Measurements from ENCODE around the gene BRPF1.
"Not testable (repeated sequence)": the region's sequence is repeated elsewhere in the genome, so short reads cannot be mapped to it uniquely, and the experiment has no call there.

The BRPF1 gene

DNA sequence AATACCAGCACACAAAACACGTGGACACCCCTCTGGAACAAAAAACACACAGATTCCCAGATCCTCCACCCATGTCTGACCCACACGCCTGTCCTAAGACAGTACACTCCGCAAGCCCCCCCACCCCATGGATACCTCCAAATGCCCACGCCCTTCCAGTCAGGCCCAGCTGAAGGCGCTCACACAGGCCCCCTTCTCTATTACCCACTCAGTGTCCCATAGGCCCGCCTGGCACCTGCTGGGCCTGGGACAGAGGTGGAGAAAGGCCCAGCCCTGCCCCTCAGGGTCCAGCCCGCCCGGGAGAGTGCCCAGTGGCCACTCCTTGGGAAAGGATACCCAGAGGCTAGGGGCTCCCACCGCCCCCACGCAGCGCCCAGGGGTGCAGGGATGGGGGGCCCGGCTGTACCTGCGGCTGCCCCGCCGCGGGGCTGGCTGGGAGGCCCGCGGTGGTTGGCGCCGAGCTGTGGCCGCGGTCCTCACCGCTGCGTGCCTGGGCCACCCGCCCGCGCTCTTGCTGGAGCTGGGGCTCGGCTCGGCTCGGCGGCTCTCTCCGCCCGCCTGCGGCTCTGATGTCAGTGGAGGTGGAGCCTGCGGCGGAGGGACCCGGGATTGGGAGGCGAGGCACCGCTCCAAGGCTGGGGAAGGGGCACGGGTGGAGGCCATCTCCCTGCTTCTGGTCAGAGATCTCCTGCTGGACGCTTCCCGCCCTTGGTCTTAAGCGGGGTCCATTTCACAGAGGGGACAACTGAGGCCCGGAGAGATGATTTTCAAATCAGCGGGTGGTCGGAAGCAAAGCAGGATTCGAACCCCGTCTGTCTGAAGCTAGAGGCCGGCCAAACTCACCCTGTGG, 38.1 kb downstream of the BRPF1 start, which contains the start of gene CAMK1:
Gene CAMK1 (minus strand): TSS at position 522 of the 850 bp plus-strand sequence. CDS start 2,198 bp downstream, outside the sequence.
- Histone ChIP-seq H3K27ac (ENCODE audit: low read length) (peak within 1 kb of the TSS; percentile 97), H3K36me3 (ENCODE audit: control insufficient read depth in 2 of 2, insufficient read depth in 2 of 2, low read length in 2 of 2) (peaks cover 8 to 9% of the 10 kb centered on the region in 2 donors), H3K9me3 (ENCODE audit: control insufficient read depth in 2 of 2, low read length in 2 of 2) (no peaks in the 10 kb centered on the region), H3K4me3 (ENCODE audit: low read length in 2 of 2) (peak within 1 kb of the TSS; percentile 50 to 86), H3K9ac (ENCODE audit: low read length in 2 of 2) (peak within 1 kb of the TSS; percentile 70 to 92), H3K27me3 (ENCODE audit: control insufficient read depth in 1 of 2, insufficient read depth in 2 of 2, low read length in 2 of 2) (no peaks in the 10 kb centered on the region), H3K4me1 (ENCODE audit: control insufficient read depth, insufficient read depth, low read length) (peaks cover 34% of the 10 kb centered on the region)

DNA sequence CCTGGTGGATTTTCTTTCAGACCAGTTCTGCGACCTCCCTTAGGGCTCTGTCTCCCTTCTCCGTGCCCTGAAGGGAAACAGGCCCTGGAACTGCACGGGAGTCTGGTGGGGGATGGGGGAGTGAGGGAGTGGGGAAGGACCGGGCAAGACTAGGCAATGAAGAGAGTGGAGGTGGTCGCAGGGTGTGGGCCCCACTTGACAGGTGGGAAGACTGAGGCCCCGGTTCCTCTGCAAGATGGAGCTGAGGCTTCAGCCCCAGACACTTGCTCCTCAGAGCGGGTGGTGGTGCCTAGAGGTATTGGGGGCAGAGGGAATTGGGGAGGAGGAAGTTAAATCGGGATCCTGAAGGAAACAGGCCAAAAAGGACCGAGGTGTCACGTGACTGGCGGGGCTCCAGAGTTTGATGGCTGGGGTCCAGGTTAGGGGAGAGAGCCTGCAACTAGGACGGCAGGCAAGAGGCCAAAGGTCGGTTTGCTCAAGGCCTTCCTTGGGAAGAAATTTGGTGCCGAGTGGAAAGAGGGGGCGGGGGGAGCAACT, 38.8 kb downstream of the BRPF1 start:
- Histone ChIP-seq H3K27ac (ENCODE audit: low read length) (peak overlapping the region; percentile 97), H3K9ac (ENCODE audit: low read length in 2 of 2) (peak overlapping the region; percentile 70 to 92), H3K4me3 (ENCODE audit: low read length in 2 of 2) (peak overlapping the region; percentile 50 to 86), H3K36me3 (ENCODE audit: control insufficient read depth in 2 of 2, insufficient read depth in 2 of 2, low read length in 2 of 2) (peaks cover 5 to 7% of the 10 kb centered on the region in 2 donors), H3K4me1 (ENCODE audit: control insufficient read depth, insufficient read depth, low read length) (peaks cover 34% of the 10 kb centered on the region), H3K9me3 (ENCODE audit: control insufficient read depth in 2 of 2, low read length in 2 of 2) (no peaks in the 10 kb centered on the region), H3K27me3 (ENCODE audit: control insufficient read depth in 1 of 2, insufficient read depth in 2 of 2, low read length in 2 of 2) (no peaks in the 10 kb centered on the region)

DNA sequence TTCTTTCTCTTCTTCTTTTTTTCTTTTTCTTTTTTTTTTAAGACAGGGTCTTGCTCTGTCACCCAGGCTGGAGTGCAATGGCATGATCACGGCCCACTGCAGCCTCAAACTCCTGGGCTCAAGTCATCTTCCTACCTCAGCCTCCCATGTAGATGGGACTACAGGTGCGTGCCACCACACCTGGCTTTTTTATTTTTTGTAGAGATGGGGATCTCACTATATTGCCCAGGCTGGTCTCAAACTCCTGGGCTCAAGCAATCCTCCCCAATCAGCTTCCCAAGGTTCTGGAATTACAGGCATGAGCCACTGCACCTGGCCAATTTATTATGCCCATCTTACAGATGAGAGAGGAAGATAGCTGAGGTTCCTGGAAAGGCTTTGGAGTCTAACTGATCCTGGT, 39.5 kb downstream of the BRPF1 start:
- Histone ChIP-seq H3K4me1 (ENCODE audit: control insufficient read depth, insufficient read depth, low read length) (peaks cover 34% of the 10 kb centered on the region), H3K27ac (ENCODE audit: low read length) (peak overlapping the region; percentile 97)
- H3K4me3 ChIP-seq (ENCODE audit: low read length in 2 of 2); H3K9me3 ChIP-seq (ENCODE audit: control insufficient read depth in 2 of 2, low read length in 2 of 2); H3K27me3 ChIP-seq (ENCODE audit: control insufficient read depth in 1 of 2, insufficient read depth in 2 of 2, low read length in 2 of 2); H3K9ac ChIP-seq (ENCODE audit: low read length in 2 of 2); H3K36me3 ChIP-seq (ENCODE audit: control insufficient read depth in 2 of 2, insufficient read depth in 2 of 2, low read length in 2 of 2): not testable (repeated sequence)

DNA sequence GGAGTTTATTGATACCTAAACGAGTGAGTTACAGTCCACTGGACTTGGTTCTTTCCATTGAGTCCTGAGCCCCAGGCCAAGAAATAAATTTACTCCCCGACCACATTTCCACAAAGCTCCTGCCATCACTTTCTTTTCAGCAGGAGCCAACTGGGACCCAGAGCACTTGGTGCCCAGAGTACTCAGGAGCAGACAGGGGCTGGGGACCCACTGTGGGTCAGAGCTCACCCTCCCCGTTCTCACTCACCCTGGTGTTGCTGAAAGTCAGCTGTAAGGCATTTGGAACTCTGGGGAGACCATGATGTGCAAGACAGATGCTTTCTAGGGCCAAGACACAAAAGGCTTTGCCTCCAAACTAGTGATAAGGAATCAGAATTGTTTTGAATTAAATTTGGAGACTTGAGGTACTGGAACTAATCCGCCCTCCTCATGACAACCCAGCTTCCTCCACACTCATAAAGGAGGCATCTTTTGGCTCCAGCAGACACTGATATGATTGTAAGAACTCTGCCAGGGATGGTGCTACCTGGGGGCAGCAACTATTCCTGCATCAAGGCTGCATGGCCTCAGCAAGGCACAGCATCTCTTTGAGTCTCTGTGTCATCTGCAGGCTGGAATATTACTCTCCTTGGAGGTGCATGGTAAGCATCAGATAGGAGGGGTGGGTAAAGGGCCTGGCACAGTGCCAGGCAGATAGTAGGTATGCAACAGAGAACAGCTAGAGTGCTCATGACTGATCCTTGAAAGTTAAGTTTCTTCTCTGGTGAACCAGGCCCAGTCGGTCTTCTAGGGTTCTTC, 45.6 kb downstream of the BRPF1 start:
- no peak overlapping the region for H3K9ac ChIP-seq (ENCODE audit: low read length in 2 of 2)
- peaks cover 3% of the 10 kb centered on the region for H3K4me1 ChIP-seq (ENCODE audit: control insufficient read depth, insufficient read depth, low read length)
- no peak overlapping the region for H3K27ac ChIP-seq (ENCODE audit: low read length)

DNA sequence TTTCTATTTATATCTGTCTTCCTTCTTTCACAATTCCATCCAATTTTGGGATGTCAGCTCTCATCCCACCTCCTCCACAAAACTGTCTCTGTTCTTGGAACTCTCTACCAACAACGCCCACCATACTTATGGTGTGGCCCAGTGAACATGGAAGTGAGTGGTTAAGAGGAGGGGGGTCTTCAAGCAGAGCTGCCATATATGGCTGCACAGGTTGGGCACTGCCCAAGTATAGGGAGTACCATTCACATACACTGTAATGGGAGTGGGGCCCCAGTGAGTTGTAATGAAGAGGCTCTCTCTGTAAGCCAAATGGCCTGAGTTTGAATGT, 46.1 kb downstream of the BRPF1 start:
- no peak overlapping the region for H3K27ac ChIP-seq (ENCODE audit: low read length)

More for the DNA sequence above, 45.6 kb downstream of the BRPF1 start:
- Histone ChIP-seq H3K4me3 (ENCODE audit: low read length in 2 of 2) (no peak overlapping the region), H3K27me3 (ENCODE audit: control insufficient read depth in 1 of 2, insufficient read depth in 2 of 2, low read length in 2 of 2) (no peaks in the 10 kb centered on the region), H3K9me3 (ENCODE audit: control insufficient read depth in 2 of 2, low read length in 2 of 2) (no peaks in the 10 kb centered on the region), H3K36me3 (ENCODE audit: control insufficient read depth in 2 of 2, insufficient read depth in 2 of 2, low read length in 2 of 2) (peaks cover 14 to 23% of the 10 kb centered on the region in 2 donors)

DNA sequence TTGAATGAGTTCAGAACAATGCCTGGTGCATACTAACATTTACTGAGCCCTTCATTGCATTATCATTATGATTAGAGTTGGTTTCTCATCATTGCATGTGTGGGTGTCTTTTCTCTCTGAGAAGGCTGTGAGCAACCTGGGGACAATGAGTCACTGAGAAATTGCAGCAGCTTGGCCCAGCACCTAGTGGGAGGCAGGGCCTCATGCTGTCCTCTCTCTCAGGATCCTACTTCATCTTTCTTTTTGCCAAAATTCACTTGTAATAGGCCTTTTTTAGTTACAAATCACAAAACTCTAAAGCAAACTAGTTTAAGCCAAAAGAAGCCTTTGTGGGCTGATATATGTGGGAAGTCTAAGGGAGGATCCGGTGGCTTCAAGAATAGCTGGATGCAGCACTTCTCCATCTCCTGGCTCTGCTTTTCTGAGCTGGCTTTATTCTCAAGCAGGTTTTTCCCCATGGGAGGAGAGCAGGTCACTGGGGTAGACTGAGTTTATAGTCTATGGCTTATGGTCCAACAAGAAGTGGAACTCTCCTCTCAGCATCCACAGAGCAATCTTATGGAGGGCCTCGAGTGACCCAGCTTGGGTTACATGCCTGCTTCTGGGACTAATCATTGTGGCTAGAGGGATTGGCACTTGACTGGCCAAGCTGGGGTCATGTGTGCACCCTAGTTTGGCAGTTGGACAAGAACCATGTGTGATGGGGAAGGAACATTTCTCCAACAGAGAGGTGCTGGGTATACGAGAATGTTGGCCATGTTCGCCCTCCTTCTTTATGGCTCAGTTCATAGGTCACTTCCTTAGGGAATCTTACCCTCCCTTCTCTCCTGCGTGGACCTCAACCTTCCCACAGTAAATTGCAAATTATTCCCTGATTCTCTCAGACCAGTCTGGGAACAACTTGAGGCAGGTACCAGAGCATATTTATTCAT, 46.9 kb downstream of the BRPF1 start:
- H3K27ac ChIP-seq (ENCODE audit: low read length), result no peak overlapping the region
- no peaks in the 10 kb centered on the region for H3K9me3 ChIP-seq (ENCODE audit: control insufficient read depth in 2 of 2, low read length in 2 of 2)
- no peak overlapping the region for H3K4me3 ChIP-seq (ENCODE audit: low read length in 2 of 2)
- H3K36me3 ChIP-seq (ENCODE audit: control insufficient read depth in 2 of 2, insufficient read depth in 2 of 2, low read length in 2 of 2), result peaks cover 23 to 25% of the 10 kb centered on the region in 2 donors
- no peak overlapping the region for H3K9ac ChIP-seq (ENCODE audit: low read length in 2 of 2)
- H3K4me1 ChIP-seq (ENCODE audit: control insufficient read depth, insufficient read depth, low read length), result peaks cover 3% of the 10 kb centered on the region
- H3K27me3 ChIP-seq (ENCODE audit: control insufficient read depth in 1 of 2, insufficient read depth in 2 of 2, low read length in 2 of 2), result no peaks in the 10 kb centered on the region

More for the DNA sequence above, 46.1 kb downstream of the BRPF1 start:
- Histone ChIP-seq H3K4me3 (ENCODE audit: low read length in 2 of 2) (no peak overlapping the region), H3K9ac (ENCODE audit: low read length in 2 of 2) (no peak overlapping the region), H3K36me3 (ENCODE audit: control insufficient read depth in 2 of 2, insufficient read depth in 2 of 2, low read length in 2 of 2) (peaks cover 20 to 25% of the 10 kb centered on the region in 2 donors), H3K27me3 (ENCODE audit: control insufficient read depth in 1 of 2, insufficient read depth in 2 of 2, low read length in 2 of 2) (no peaks in the 10 kb centered on the region), H3K4me1 (ENCODE audit: control insufficient read depth, insufficient read depth, low read length) (peaks cover 3% of the 10 kb centered on the region), H3K9me3 (ENCODE audit: control insufficient read depth in 2 of 2, low read length in 2 of 2) (no peaks in the 10 kb centered on the region)

DNA sequence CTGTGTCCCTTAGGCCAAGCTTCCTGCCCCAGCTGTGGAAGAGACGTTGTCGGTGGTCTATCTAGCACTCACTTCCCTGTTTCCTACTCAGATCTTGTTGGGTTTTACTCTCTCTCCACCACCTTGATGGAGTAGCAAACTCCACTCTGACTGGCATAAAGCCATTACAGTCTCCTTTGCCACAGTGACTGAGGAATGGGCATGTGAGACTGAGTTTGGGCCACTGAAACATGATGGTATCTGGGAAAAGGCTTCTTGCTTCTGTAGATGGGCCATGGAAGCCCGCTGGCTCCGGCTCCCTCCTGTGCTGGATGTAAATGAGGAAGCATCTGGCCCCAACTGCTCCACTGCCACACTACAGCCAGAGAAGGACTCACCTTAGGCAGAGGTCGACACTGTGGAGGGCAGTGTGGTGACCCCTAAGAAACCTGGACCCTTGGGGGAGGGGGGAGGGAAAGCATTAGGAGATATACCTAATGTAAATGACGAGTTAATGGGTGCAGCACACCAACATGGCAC, 47.6 kb downstream of the BRPF1 start:
- Histone ChIP-seq H3K36me3 (ENCODE audit: control insufficient read depth in 2 of 2, insufficient read depth in 2 of 2, low read length in 2 of 2) (peaks cover 27 to 30% of the 10 kb centered on the region in 2 donors), H3K27me3 (ENCODE audit: control insufficient read depth in 1 of 2, insufficient read depth in 2 of 2, low read length in 2 of 2) (no peaks in the 10 kb centered on the region), H3K9ac (ENCODE audit: low read length in 2 of 2) (no peak overlapping the region), H3K4me3 (ENCODE audit: low read length in 2 of 2) (no peak overlapping the region), H3K4me1 (ENCODE audit: control insufficient read depth, insufficient read depth, low read length) (peaks cover 3% of the 10 kb centered on the region), H3K9me3 (ENCODE audit: control insufficient read depth in 2 of 2, low read length in 2 of 2) (no peaks in the 10 kb centered on the region), H3K27ac (ENCODE audit: low read length) (no peak overlapping the region)

DNA sequence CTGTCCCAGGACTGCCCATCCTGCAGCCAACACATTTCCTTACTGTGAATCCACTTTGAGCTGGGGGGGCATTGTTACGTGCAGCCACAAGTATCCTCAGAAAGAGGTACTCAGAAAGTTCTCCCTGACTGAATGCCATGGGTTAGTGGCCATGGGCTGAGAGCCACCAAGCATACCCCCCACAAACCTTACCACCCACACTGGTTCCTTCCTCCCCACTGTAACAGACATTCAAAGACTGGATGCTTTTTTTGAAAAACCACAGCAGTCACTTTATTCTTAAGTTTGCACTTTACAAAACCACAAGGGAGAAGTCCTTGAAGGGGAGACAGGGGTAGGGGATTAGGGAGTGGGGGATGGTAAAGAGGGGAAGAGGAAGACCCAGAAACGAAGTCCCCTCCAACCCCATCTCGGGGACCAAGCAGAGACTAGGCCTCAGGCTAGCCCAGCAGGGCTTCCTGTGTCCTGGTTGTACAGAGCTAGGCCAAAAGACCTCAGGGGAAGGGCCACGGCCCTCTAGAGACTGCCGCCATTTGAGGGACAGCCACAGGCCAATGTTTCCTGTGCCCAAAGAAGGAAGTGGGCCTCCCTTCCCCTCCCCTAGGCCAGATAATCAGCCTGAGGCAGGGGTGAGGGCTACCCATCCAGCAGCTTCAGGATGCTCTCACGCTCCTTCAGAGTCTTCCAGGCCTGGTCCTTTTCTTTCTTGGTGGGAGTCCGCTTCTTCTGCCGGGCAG, 48.4 kb downstream of the BRPF1 start:
- H3K27me3 ChIP-seq (ENCODE audit: control insufficient read depth in 1 of 2, insufficient read depth in 2 of 2, low read length in 2 of 2), result no peaks in the 10 kb centered on the region
- no peak overlapping the region for H3K27ac ChIP-seq (ENCODE audit: low read length)
- H3K9ac ChIP-seq (ENCODE audit: low read length in 2 of 2), result no peak overlapping the region
- no peak overlapping the region for H3K4me3 ChIP-seq (ENCODE audit: low read length in 2 of 2)
- peaks cover 3% of the 10 kb centered on the region for H3K4me1 ChIP-seq (ENCODE audit: control insufficient read depth, insufficient read depth, low read length)
- H3K9me3 ChIP-seq (ENCODE audit: control insufficient read depth in 2 of 2, low read length in 2 of 2), result no peaks in the 10 kb centered on the region
- peaks cover 27 to 32% of the 10 kb centered on the region in 2 donors for H3K36me3 ChIP-seq (ENCODE audit: control insufficient read depth in 2 of 2, insufficient read depth in 2 of 2, low read length in 2 of 2)

DNA sequence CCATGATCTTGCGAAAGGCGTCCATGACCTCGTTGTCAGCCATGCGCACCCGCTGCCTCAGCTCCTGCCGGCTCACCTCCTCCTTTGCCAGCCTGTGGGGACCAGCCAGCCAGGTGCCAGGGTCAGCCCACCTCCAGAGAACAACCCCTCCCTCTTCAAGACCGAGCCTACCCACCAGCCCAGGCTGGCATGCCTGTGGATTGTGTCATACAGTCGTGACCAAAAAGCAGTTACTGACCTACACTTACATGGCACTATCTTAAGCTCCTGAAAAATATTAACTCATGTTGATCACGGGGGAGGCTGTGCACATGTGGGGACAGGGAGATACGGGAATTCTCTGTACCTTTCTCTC, 48.9 kb downstream of the BRPF1 start:
- peaks cover 31 to 36% of the 10 kb centered on the region in 2 donors for H3K36me3 ChIP-seq (ENCODE audit: control insufficient read depth in 2 of 2, insufficient read depth in 2 of 2, low read length in 2 of 2)
- H3K4me1 ChIP-seq (ENCODE audit: control insufficient read depth, insufficient read depth, low read length), result peaks cover 3% of the 10 kb centered on the region
- H3K9ac ChIP-seq (ENCODE audit: low read length in 2 of 2), result no peak overlapping the region

More for the DNA sequence above, 48.9 kb downstream of the BRPF1 start:
- Histone ChIP-seq H3K9me3 (ENCODE audit: control insufficient read depth in 2 of 2, low read length in 2 of 2) (no peaks in the 10 kb centered on the region), H3K27me3 (ENCODE audit: control insufficient read depth in 1 of 2, insufficient read depth in 2 of 2, low read length in 2 of 2) (no peaks in the 10 kb centered on the region), H3K4me3 (ENCODE audit: low read length in 2 of 2) (no peak overlapping the region), H3K27ac (ENCODE audit: low read length) (no peak overlapping the region)

Measured in stomach smooth muscle (tissue), 2 donors.